NCI-H82 treated with DMSO at 0.1 percent for 48 hours (cell line): ENCODE measurements around the gene UBE3B.

Source experiments
- DNase-seq: peaks from one replicate; lab custom pipeline; 2025; ENCODE audit not compliant: unreplicated experiment; lab: John Stamatoyannopoulos, UW

The UBE3B gene

DNA sequence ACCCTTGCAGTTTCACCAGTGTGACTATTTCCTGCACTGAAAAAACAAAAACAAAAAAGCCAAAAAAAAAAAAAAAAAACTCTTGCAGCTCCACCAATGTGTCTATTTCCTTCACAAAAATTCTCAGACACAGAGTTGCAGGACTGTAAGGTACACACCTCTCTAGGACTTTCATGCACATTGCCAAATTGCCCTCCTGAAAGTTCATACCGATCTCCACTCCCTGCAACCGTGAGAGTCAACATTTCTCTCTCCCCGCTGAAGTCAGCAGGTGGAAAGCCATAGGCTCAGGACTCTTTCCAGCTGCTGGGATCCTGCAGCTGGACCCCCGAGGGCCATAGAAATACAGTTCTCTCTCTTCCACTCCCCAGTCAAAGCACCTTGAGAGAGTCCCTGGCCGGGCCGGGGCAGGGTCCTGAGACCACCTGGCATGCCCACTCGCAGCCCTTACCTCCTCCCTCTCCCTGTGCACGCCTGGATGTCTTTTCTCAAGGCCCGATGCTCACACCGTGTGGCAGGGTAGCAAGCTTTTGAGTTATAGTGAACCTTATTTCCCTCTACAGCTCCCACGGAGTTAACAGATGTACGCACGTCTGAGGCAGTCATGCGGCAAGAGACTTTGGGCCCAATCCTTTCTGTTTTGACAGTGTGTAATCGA is 72.3 kb downstream of the UBE3B start:
- no peak for DNase-seq

DNA sequence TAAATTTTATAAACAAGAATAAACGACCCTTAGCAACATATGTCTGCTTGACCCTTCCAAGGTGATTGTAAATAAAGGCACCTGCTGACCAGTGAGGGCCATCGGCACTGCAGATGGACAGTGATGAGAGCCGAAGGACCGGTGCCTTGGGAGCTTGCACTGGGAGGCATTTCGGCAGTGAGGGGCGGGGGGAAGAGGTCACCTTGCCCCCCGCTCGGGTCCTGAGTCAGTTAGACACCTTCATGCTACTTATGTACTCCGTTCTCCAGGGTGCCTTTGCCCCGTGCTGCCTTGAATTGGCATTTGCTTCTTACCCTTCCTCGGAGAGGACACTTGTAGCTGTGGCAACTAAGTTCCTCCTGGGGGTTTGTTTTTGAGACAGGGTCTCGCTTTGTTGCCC is 72.8 kb downstream of the UBE3B start:
- DNase-seq, result no peak

- DNase-seq, result no peak
Observed at GRCh38 chr12:109551108-109551507, 73.7 kb downstream of the UBE3B start.

- DNase-seq, result no peak
Observed at GRCh38 chr12:109552971-109553370, 75.5 kb downstream of the UBE3B start.

- no peak for DNase-seq
Observed at GRCh38 chr12:109553483-109553882, 76.0 kb downstream of the UBE3B start.

- no peak for DNase-seq
Observed at GRCh38 chr12:109553906-109554500, 76.6 kb downstream of the UBE3B start.

DNA sequence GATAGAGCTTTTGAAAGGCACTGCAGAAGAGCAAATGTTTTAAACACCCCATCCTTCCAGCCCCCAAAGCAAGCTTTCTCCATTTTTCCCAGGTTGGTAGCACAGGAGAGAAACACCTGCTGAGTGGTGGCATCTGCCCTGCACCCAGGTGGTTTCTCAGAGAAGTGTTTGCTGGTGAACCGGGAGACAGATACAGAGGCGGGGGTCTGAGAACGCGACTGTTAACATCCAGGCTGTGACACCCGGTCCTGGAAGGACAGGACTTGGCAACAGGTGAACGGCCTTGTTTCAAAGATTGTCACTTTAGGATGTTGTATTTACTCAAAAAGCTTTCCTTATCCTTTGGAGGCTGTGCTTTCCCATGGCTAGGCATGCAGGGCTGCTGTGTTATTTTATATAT is 77.3 kb downstream of the UBE3B start:
- no peak for DNase-seq

DNA sequence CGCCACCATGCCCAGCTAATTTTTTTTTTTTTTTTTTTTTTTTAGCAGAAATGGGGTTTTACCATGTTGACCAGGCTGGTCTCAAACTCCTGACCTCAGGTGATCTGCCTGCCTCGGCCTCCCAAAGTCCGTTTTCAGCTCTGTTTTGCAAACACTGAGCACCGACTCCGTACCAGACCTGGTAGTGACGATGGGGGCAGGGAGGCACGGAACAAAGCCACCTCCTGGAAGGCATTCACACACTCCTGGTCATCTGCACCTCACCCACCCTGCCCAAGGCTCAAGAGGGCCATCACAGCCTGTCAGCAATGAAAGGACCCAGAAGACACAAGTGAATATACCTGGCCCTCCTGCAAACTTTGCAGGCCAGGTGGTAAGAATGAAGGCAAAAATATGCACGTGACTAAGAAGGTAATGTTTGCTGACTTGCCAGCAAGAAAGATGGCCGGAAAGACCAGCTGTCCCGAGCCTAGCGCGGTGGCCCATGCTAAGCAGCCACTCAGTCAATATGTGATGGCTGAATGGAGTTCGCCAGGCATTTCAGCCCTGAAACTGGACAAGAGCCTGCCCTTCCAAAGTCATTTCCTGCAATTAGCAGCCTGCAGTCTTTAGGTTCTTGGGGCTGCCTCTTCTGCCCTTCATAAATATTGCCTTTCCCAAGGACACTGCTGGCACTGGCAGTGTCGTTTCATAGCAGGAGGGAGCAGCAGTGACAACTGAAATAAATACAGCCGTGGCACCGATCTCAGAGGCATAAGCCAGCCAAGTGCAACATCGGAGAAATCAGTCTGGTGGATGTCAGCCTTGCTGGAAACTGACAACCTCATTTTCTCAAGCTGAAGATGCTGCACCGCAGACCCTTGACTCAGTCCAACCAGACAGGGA is 78.2 kb downstream of the UBE3B start:
- no peak for DNase-seq

DNA sequence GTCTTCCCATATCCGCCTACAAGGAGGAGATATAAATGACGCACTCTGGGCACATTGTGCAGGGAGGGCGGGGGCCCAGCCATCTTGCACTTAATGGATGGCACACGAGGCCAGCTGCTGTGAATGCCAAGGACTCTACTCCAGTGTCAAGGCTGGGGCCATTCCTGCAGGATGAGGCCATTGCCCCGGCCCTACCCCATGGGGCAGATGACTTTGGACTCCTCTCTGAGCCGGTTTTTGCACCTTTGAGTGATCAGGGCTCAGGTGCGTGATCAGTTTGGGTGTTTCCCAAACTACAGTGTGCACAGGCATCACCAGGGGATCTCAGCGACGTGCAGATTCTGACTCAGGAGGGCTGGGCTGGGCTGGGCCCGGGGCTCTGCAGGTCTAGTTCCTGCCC is 79.8 kb downstream of the UBE3B start:
- DNase-seq, result no peak

- DNase-seq, result no peak
Observed at GRCh38 chr12:109557805-109558204, 80.4 kb downstream of the UBE3B start.

DNA sequence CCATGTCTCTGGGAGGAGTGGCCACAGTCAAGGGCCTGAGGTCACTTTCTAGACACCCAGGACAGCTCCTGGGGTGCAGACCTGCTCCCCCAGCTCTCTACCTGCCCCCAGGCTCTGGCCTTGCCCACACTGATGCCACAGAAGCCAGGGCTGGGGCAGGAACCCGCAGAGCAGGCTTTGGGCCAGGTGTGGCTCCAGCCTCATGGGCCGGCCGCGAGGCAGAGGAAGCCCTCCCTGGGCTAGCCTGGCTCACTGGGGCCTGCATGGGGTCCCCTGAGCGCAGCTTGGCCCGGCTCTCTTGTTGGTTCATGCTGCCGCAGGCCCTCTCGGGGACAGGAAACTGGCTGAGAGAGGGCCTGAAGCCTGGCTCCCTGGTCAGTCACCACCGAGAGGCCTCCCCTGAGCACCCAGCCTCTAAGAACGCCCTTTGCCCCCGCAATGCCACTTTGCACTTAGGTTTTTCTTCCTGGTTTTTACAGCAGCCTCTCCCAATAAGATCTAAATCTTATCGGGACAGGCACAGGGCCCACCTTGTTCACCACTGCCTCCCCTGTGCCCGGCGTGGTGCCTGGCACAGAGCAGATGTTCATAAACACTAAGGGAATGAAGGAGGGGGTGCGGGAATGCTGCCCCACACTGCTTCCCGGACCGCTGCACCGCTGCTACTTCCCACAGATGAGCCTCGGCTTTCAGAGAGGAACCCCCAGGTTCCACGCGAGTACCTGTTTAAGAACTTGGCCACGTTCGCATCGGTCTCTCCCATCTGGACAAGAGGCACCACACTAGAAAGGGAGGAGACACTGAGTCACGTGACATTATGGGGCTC is 81.2 kb downstream of the UBE3B start:
- no peak for DNase-seq

- no peak for DNase-seq
Observed at GRCh38 chr12:109559200-109559505, 81.7 kb downstream of the UBE3B start.

GRCh38 chr12:109559601-109560000 is 82.2 kb downstream of the UBE3B start:
- DNase-seq, result no peak

GRCh38 chr12:109560867-109561710 is 83.7 kb downstream of the UBE3B start:
- no peak for DNase-seq

DNA sequence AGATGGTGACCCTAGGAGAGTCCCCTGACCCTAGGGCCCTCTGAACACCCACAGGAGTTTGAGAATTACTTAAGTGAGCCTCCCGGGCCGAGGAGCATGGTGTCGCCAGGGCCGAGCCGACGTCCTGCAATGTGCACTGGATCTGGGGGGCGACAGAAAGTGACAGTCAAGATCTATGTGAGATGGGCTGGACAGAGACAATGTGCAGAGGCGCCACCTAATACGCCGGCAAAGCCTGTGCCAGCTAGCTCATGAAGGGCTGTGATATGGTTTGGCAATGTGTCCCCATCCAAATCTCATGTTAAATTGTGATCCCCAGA is 84.2 kb downstream of the UBE3B start:
- no peak for DNase-seq

- DNase-seq, result no peak
Observed at GRCh38 chr12:109562871-109563270, 85.4 kb downstream of the UBE3B start.

- DNase-seq, result no peak
Observed at GRCh38 chr12:109563291-109564284, 86.2 kb downstream of the UBE3B start.

DNA sequence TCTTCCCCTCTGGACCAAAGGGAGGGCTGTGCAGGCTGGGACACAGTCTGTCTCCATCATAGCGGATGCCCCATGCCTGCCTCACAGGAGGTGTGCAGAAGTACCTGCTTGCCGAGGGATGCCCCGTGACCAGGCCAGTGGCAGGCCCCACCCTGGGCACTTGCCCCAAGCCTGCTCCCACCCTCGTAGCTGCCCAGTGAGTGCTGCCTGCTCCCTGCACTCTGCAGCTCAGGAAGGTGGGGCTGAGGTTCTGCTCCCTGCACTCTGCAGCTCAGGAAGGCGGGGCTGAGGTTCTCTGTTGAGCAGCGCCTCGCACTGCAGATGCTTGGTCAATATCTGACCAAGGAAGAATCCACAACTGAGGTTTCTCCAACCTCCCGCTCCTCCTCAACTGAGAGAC is 89.0 kb downstream of the UBE3B start:
- DNase-seq, result no peak

DNA sequence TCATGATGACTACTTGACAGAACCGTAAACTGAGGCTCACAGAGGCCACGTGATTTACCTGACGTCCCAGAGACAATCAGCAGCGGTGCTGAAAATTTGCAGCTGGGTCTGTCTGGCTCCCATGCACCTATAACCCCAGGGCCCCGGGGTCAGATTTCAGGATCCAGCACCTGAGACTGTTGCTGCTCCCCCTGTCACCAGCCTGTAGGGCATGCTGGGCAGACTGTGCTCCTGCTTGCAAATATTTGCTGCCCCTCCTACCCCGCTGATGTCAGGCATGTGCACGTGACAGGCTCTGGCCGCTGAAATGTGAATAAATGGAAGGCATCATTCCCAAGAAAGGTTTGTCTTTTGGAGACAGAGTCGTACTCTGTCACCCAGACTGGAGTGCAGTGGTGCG is 89.9 kb downstream of the UBE3B start:
- DNase-seq, result no peak

DNA sequence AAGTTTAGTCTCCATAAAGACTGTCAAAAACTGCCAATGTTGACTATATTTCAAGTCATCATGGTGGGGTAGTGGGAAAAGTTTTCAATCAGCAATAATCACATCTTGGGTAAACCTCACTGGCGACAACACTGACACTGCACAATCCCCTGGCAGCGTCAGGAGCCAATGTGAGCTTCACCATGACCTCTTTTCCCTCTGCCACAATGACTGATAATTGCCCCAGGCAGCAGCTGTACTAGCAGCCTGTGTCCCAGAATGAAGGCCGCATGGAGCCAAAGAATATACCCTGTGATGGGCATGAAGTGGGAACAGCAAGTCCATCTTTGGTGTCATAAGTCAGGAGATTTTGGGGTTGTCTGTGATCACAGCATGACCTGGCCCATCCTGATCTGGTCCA is 90.5 kb downstream of the UBE3B start:
- no peak for DNase-seq
